Measurements from ENCODE around the gene BCL11B.

- TF ChIP-seq ELF4 (IDR thresholded peaks at IDR 0.05): no peak
- TF ChIP-seq FOXA1 (IDR thresholded peaks at IDR 0.05): no peak
- TF ChIP-seq SP1 (IDR thresholded peaks at IDR 0.05): no peak
- TF ChIP-seq L3MBTL2 (conservative IDR thresholded peaks at IDR 0.05): no peak
- TF ChIP-seq CTBP1 (IDR thresholded peaks at IDR 0.05; ENCODE audit: borderline replicate concordance): no peak
- no peak for TF ChIP-seq FOXK2 (IDR thresholded peaks at IDR 0.05)
- no peak for TF ChIP-seq TARDBP (IDR thresholded peaks at IDR 0.05)
Measured at GRCh38 chr14:99316281-99317163, 44.5 kb upstream of the BCL11B start.

Data from HEK293T (cell line).